Measurements from ENCODE around the gene TRIOBP. TPM values are rescaled to one million over a fixed set of nuclear protein-coding genes. Genes with fewer than 3 reads are reported as not detected.

TRIOBP gene
- total and polyA plus RNA-seq, 7 donors, result 19.1 to 42.7 (median 24.6) TPM

- TF ChIP-seq, protein P1, sequence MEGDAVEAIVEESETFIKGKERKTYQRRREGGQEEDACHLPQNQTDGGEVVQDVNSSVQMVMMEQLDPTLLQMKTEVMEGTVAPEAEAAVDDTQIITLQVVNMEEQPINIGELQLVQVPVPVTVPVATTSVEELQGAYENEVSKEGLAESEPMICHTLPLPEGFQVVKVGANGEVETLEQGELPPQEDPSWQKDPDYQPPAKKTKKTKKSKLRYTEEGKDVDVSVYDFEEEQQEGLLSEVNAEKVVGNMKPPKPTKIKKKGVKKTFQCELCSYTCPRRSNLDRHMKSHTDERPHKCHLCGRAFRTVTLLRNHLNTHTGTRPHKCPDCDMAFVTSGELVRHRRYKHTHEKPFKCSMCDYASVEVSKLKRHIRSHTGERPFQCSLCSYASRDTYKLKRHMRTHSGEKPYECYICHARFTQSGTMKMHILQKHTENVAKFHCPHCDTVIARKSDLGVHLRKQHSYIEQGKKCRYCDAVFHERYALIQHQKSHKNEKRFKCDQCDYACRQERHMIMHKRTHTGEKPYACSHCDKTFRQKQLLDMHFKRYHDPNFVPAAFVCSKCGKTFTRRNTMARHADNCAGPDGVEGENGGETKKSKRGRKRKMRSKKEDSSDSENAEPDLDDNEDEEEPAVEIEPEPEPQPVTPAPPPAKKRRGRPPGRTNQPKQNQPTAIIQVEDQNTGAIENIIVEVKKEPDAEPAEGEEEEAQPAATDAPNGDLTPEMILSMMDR (IDR thresholded peaks at IDR 0.05), result no peak
- H3K4me1 ChIP-seq, result peaks cover 30% of the 10 kb centered on the region
- no peaks in the 10 kb centered on the region for H3K9me3 ChIP-seq
- no peak for DNase-seq
- no peak overlapping the region for H3K27ac ChIP-seq
- 76 to 84% (median 82%) methylated on average over 6 of the region's 6 CpGs for WGBS, 3 donors
- no peak for ATAC-seq
- H3K36me3 ChIP-seq (ENCODE audit: insufficient read depth in 1 of 2, low read depth in 1 of 2), result peaks cover 0 to 15% of the 10 kb centered on the region in 2 donors
- intact Hi-C loops (cut with DNase I), result no loop called here
- H3K4me3 ChIP-seq, result no peak overlapping the region
- no peaks in the 10 kb centered on the region for H3K27me3 ChIP-seq (ENCODE audit: insufficient read depth in 3 of 3, low read length in 2 of 3)
These were observed 27.3 kb upstream of the TRIOBP start for GRCh38 chr22:37669586-37669985.

- Histone ChIP-seq H3K36me3 (ENCODE audit: insufficient read depth in 1 of 2, low read depth in 1 of 2) (no peaks in the 10 kb centered on the region), H3K27me3 (ENCODE audit: insufficient read depth in 3 of 3, low read length in 2 of 3) (no peaks in the 10 kb centered on the region), H3K4me3 (no peak overlapping the region), H3K27ac (peak overlapping the region; percentile 1), H3K4me1 (peaks cover 28% of the 10 kb centered on the region), H3K9me3 (no peaks in the 10 kb centered on the region)
- 66 to 78% (median 71%) methylated on average over 15 of the region's 15 CpGs for WGBS, 3 donors
- ATAC-seq (no peak), DNase-seq (no peak)
- intact Hi-C loops (cut with DNase I), result no loop called here
- TF ChIP-seq, protein P1 (IDR thresholded peaks at IDR 0.05), result no peak
These were observed 24.5 kb upstream of the TRIOBP start for GRCh38 chr22:37672206-37672919.

DNA sequence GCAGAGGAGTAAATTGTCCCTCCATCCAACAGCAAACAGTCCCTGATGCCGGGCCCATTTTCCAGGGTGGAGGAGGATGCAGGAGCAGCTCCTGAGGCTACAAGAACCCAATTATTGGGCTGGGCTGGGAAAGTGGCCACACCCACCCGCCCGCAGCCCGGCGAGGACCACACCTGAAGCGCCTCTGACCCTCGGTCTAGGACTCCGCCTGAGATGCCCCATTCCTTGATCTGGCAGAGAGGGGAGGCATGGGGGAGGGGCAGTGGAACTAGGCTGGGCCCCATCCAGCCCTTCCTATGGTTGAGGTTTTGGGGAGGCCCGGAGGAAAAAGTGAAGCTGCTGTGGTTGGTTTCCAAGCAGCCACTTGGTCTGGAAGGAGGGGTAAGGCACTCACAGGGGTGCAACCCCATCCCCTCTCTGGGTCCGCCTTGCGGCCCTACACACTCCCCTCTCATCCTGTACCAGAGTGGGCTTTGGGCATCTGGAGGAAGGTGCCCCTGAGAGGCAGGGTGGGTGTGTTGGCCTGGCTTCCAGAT is 23.9 kb upstream of the TRIOBP start:
- no peaks in the 10 kb centered on the region for H3K27me3 ChIP-seq (ENCODE audit: insufficient read depth in 3 of 3, low read length in 2 of 3)
- no peak for DNase-seq
- ATAC-seq, result no peak
- H3K27ac ChIP-seq, result peak overlapping the region; percentile 1
- intact Hi-C loops (cut with DNase I), result no loop called here
- H3K9me3 ChIP-seq, result no peaks in the 10 kb centered on the region
- TF ChIP-seq, protein P1 (IDR thresholded peaks at IDR 0.05), result no peak
- 69 to 78% (median 71%) methylated on average over 11 of the region's 11 CpGs for WGBS, 3 donors
- no peak overlapping the region for H3K4me3 ChIP-seq
- H3K4me1 ChIP-seq, result peaks cover 28% of the 10 kb centered on the region
- peaks cover 0 to 5% of the 10 kb centered on the region in 2 donors for H3K36me3 ChIP-seq (ENCODE audit: insufficient read depth in 1 of 2, low read depth in 1 of 2)

- H3K36me3 ChIP-seq (ENCODE audit: insufficient read depth in 1 of 2, low read depth in 1 of 2), result peaks cover 0 to 18% of the 10 kb centered on the region in 2 donors
- WGBS, 3 donors, result 74 to 84% (median 76%) methylated on average over 12 of the region's 12 CpGs
- TF ChIP-seq, protein P1 (IDR thresholded peaks at IDR 0.05), result no peak
- H3K4me3 ChIP-seq, result peak overlapping the region; percentile 79
- intact Hi-C loops (cut with DNase I), result no loop called here
- no peaks in the 10 kb centered on the region for H3K9me3 ChIP-seq
- DNase-seq, result no peak
- peaks cover 27% of the 10 kb centered on the region for H3K4me1 ChIP-seq
- H3K27ac ChIP-seq, result peak overlapping the region; percentile 96
- no peak for ATAC-seq
- H3K27me3 ChIP-seq (ENCODE audit: insufficient read depth in 3 of 3, low read length in 2 of 3), result no peaks in the 10 kb centered on the region
These were observed 22.6 kb upstream of the TRIOBP start for GRCh38 chr22:37674248-37674647.
